GM18498 (cell line): ENCODE measurements around the gene VPS52.

Source experiments
- ATAC-seq: cut with Tn5 transposase; IDR thresholded peaks from one replicate; pipeline ENCODE4 v1.9.1; 2021; ENCODE audit warnings: mild to moderate bottlenecking, moderate library complexity; ENCODE audit not compliant: unreplicated experiment

The VPS52 gene

DNA sequence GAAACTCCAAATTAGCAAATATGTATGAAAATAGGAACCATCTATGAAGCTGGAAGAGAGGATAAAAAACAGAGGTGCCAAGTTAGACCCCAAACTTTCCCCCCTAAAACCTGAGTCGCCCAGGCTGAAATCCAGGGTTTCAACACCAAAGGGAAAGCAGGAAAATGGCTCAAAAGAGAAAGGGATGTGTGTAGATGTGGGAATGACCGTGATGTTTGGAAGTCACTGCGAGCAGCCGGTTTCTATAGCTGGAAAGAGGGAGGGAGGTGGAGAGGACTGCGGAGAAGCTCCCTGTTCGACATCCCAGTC, 58.9 kb downstream of the VPS52 start:
- ATAC-seq, result no peak

DNA sequence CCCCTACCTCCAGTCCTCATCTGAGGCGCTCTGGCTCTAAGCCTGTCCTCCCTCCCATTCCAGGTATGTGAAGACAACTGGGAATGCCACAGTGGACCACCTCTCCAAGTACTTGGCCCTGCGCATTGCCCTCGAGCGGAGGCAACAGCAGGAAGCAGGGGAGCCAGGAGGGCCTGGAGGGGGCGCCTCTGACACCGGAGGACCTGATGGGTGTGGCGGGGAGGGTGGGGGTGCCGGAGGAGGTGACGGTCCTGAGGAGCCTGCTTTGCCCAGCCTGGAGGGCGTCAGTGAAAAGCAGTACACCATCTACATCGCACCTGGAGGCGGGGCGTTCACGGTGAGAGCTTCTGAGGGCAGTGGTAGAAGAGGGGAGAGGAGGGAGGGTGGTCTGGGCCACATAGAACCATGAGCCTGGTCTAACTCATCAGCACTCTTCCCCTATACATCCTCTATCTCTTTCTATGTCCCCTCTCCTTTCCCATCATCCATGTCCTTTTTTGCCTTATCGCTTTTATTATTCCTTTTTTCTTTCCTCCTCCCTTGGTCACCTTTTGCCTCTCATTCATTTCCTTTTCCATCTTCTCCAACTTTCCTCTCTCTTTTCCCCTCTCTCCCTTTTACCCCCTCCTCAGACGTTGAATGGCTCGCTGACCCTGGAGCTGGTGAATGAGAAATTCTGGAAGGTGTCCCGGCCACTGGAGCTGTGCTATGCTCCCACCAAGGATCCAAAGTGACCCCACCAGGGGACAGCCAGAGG, 59.8 kb downstream of the VPS52 start:
- ATAC-seq, result no peak

DNA sequence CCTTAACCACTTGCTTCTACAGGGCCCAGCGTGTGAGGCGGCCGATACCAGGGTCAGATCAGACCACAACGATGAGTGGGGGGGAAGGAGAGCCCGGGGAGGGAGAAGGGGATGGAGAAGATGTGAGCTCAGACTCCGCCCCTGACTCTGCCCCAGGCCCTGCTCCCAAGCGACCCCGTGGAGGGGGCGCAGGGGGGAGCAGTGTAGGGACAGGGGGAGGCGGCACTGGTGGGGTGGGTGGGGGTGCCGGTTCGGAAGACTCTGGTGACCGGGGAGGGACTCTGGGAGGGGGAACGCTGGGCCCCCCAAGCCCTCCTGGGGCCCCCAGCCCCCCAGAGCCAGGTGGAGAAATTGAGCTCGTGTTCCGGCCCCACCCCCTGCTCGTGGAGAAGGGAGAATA, 60.5 kb downstream of the VPS52 start:
- no peak for ATAC-seq

DNA sequence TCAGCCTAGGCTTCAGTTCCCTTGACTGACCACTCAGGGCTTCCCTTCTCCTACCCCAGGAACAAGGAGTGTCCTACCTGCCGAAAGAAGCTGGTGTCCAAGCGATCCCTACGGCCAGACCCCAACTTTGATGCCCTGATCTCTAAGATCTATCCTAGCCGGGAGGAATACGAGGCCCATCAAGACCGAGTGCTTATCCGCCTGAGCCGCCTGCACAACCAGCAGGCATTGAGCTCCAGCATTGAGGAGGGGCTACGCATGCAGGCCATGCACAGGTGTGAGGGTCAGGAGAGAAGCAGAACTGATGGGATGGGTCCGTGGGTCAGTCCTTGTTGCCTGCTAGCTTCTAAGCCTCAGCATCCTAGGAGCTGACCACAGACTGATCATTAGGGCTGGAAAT, 61.8 kb downstream of the VPS52 start:
- no peak for ATAC-seq

DNA sequence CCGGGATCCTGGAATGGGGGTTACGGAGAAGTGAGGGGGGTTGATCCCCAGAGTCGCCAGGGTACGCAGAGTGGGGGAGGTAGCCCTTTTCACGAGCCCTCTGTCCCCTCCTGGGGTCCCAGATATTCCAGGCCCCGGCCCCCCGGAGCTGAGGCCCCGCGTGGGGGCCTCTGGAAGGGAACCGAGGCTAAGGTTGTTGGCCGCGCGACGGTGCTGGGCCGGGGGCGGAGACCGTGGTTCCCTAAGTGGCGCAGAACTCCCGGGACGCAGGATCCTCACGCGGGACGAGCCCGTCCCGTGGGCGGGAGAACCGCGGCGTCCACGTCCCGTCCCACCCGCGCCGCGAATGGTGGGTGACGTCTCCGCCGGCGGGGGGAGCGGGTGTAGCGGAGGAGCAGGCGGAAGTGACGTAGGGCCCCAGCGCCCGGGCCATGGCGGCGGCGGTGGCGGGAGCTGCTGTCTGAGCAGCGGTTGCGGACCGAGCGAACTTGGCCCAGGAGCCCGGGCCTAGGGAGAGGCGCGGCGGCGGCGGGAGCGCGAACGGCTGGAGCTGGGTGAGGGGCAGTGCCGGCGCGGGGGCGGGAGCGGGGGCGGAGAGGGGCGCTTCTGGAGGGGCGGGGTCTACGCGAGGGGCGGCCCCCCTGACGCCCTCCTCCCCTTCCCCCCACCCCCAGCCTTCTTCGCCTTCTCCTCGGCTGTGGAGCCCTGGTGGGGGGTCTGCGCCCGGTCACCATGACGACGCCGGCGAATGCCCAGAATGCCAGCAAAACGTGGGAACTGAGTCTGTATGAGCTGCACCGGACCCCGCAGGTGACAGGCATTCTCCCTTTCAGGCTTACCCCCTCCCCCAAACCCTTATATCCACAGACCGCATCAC, 63.3 kb downstream of the VPS52 start, which contains the start of gene RING1:
RING1 (plus strand) TSS at position 410 of the 877 bp plus-strand sequence; CDS start at position 733, 323 bp downstream.
- ATAC-seq, result peak; percentile 58

DNA sequence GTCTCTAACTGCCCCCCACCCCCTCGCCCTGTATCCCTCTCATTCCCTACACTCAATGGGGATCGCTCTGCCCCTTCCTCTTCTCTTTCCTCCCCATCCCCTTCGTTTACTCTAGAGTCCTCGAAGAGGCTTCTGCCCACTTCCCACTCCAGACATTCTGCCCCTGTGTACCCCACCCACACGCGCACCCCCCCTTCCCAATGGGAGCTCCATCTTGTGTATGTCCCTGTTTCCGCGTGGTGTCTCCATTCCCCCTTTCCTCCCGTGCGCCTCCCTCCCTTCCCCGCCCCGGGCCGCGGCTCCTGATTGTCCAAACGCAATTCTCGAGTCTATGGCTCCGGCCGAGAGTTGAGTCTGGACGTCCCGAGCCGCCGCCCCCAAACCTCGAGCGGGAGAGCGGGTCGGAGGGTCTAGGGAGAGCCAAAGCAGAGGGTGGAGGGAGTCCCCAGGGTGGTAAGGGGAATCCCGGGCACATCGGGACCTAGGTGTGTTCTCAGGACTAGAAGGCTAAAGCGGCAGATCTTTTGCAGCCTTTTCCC, 64.1 kb downstream of the VPS52 start:
- ATAC-seq, result no peak

DNA sequence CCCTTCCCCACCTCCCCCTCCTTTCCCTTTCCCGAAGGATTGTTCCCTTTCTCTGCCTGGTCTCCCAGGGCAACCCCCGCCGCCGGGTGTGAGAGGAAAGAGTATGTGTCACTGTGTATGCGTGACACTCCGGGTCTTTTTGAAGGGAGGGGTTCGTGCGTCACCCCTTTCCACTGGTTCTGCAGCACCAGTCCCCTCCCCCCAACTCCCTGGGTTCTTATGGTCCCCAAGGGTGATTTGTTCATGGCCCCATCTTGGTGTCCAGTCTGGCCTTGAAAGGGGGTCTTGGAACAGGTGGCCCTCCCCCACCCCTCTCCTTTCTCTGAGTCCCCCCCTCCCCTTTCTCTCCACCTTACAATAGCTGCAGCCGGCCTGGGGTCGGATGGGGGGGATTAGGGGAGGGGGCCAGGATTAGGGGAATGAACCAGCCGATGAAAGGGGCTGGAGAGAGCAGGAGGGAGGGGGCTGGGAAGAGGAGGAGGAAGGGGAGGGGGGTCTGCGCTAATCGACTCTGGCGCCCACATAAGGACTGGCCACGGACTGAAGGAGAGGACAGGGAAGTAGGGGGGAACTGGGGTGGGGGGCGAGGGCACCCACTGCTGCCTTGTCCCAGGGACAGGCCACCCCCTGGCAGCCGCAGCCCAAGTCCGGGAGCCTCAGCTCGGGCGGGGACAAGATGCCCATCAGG, 64.7 kb downstream of the VPS52 start:
- ATAC-seq, result no peak

DNA sequence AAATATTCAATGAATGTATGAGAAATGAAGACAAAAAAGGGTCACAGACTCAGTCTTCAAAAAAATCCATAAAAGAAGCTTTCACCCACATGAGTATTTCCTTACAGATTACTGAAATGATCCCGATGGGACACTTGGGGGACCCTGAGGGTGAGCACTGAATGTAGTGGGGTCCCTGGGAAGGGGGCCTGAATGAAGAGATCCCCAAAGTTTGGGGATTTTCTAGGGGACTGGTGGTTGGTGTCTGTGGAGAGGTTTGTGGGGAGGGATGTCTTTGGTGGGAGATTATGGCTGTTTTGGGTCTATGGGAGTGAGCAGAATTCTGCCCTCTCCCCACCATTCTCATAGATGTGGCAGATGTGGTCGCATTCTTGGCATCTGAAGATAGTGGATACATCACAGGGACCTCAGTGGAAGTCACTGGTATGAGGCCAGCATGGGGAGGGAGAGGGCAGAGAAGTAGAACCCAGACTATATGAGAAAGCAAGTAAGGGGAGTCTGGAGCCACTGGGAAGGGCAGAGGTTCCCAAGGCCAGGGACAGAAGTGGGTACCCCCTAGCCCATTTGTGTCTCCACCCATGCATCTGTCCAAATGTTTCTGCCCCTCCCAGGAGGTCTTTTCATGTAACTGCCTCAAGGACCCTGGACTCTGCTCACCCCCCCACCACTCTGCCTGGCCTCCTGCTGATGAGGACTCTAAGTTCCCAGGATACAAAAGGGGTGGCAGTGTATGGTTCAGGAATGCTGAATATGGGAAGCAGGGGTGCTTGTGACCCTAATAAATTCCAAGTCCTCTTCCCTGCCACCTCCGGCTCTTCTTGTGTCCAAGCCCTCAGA, 65.4 kb downstream of the VPS52 start:
- no peak for ATAC-seq

DNA sequence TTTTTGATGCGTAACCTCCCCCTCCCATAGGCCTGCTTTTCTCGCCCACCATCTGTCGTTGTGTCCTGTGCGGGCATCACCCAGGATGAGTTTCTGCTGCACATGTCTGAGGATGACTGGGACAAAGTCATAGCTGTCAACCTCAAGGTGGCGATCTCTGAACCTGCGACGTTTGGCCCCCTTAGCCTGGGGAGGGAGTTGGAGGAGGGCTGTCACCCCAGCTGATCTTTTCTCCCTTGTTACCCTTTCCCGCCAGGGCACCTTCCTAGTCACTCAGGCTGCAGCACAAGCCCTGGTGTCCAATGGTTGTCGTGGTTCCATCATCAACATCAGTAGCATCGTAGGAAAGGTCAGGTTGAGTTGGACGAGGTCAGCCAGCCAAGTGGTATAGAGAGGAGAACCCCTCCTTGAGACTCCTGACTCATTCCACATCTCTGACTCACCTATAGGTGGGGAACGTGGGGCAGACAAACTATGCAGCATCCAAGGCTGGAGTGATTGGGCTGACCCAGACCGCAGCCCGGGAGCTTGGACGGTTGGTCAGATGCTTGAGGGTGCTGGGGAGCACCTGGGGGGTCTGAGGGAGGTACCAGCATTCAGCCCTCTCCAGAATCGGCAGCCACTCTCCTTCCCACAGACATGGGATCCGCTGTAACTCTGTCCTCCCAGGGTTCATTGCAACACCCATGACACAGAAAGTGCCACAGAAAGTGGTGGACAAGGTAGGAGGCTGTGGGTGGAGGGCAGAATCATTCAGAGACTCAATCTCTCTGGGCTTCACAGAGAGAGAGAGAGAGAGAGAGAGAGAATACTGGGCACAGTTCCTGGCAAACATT, 66.3 kb downstream of the VPS52 start:
- ATAC-seq, result no peak

DNA sequence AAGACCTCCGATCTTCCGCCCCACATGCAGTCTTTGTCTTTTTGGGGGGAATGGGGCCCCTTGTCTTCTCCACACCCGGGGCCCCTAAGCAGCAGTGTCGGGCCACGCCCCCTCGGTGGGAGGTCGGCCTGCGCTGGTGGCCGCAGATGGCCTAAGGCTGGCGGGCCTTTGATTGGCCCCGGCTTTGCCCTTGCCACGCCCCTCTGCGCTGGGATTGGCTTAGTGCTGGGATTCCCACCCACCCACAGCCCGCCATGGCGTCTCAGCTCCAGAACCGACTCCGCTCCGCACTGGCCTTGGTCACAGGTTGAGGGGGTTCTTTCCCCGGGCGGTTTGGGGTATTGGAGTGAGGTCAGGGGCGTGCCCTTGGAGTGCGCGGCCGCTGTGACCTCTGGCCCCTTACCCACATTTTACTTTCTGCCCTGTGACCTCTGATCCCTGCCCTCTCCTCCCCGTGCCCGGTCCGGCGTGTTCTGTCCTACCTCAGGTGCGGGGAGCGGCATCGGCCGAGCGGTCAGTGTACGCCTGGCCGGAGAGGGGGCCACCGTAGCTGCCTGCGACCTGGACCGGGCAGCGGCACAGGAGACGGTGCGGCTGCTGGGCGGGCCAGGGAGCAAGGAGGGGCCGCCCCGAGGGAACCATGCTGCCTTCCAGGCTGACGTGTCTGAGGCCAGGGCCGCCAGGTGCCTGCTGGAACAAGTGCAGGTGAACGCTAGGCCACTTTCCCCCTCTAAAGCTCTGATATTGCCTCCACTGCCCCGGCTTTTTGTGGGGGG, 67.1 kb downstream of the VPS52 start, which contains the start of gene HSD17B8:
HSD17B8 (plus strand) TSS at position 241 of the 776 bp plus-strand sequence; CDS start at position 255, 14 bp downstream.
- ATAC-seq, result peak; percentile 52

DNA sequence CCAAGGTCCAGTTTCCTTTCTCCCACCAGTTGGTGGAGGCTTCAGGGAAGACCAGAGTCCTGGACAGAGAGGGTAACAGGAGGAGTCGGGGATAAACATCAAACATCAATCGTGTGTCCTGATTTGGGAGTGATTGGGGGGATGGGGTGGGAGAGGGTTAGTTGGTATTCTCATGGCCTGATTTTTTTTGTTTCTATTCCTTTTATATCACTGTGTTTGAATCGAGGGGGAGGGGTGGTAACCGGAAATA, 67.6 kb downstream of the VPS52 start:
- ATAC-seq, result no peak

DNA sequence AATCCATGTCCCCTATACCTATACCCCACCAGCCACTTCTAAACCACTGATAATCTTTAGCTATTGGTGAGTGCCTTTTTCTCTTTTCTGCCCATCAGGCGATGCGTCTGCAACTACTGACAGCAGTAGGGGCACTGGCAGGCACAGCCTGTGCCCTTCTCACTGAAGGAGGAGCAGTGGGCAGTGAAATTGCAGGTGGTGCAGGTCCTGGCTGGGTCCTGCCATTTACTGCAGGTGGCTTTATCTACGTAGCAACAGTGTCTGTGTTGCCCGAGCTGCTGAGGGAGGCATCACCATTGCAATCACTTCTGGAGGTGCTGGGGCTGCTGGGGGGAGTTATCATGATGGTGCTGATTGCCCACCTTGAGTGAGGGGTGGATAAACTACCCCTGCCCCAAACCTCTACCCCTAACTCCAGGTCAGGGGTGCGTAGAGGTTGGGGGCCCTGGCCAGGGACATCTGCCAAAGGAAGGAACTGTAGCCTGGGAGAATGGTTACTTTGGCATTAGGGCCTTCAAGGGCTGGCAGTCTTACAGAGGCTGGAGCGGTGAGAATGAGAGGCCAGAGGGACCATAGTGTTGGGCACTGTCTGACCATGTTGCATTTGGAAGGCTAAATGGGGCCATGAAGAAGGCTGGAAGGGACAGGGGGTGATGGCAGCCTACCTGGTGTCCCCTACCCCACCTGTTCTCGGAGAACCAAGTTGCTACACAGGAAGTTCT, 68.1 kb downstream of the VPS52 start:
- no peak for ATAC-seq

DNA sequence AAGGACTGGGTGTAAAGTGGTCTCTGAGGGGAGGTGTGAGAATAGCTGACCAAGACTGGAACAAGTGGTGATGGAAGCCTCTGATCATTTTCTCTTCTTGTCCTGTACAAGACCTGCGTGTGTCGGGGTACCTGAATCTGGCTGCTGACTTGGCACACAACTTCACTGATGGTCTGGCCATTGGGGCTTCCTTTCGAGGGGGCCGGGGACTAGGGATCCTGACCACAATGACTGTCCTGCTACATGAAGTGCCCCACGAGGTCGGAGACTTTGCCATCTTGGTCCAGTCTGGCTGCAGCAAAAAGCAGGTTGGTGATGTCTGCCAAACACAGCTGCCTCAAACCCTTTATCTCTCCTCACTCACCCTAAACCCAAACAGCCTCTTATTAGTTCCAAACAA, 68.9 kb downstream of the VPS52 start:
- ATAC-seq, result no peak

DNA sequence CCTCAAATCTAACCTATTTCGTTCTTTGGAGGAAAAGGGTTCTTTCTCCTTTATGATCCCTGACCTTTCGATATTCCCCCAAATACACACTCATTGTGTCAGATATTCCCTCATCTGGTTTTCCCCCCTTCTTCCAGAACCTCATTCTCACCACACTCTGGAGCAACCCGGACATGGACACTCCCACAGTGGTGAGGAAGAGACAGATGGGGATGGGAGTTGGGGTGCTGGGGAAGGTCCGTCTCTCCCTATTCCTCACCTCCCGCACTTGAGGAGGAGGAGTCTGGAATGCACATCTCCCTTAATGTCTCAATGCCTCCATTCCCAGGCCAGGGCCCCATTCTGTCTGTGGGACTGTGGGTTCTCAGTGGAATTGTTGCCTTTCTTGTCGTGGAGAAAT, 69.7 kb downstream of the VPS52 start:
- no peak for ATAC-seq

DNA sequence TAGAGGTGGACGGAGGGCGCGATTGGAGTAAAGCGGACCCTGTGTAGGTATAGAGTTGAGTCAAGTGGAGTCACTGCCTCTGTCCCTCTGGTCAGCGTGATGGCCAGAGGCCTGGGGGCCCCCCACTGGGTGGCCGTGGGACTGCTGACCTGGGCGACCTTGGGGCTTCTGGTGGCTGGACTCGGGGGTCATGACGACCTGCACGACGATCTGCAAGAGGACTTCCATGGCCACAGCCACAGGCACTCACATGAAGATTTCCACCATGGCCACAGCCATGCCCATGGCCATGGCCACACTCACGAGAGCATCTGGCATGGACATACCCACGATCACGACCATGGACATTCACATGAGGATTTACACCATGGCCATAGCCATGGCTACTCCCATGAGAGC, 70.5 kb downstream of the VPS52 start:
- no peak for ATAC-seq
